Measurements from ENCODE around the gene MAU2. TPM values are rescaled to one million over a fixed set of nuclear protein-coding genes. Genes with fewer than 3 reads are reported as not detected.

The MAU2 gene
- total RNA-seq, 2 experiments from 2014 or later, result 38.6 to 40.9 TPM

DNA sequence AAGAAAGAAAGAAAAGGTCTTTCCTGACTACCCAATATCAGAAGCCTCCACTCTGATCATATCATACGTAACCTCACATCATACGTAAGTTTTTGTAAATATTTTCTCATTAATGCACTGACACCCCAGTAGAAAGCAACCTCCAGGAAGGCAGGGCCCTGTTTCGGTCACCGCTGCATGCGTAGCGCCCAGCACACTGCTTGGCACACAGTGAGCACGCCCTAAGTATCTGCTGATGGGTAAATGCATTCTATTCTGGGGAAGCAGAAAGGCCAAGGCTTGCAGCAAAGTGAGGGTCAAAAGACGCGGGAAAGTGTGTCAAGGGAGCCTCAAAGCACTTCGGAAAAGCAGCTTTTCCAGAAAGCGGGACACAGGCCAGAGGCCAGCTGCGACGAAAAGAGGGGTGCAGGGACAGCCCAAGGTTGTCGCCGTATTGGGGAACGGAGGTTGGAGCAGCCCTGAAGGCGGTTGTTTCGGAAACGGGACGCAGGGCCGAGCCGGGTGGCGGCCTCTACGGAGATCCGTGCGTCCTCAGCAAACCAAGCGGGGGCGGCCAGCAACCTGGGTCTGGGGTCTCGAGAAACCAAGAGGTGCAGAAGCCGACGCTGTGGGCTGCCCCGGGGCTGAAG lies 783 bp upstream of the MAU2 start:
- ChIA-PET CTCF (no interaction called here), POLR2A (no interaction called here)
- H3K27ac Mint-ChIP-seq, result peak overlapping the region; percentile 96

DNA sequence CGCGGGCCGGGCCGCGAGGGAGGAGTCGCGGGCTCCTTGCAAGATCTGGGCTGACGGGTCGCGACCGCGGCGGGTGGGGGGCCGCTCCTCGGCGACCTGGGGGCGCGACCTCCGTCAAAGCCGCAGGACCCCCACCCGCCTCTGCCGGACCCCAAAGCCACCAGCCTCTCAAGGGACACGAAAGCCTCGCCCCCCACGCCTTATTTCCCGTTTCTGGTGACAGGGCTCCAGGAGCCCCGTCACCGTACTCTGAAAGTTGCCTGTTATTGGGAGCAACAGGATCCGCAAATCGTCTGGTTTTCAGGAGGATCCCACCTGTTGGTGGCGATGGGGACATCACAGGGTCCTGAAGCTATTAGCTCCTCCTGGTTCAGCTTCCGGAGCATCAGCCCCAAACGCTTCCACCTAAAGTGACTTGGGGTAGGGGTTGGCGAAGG lies 530 bp downstream of the MAU2 start:
- H3K36me3 Mint-ChIP-seq, result peaks cover 21% of the 10 kb centered on the region
- H3K4me1 Mint-ChIP-seq (ENCODE audit: low read depth), result peaks cover 41% of the 10 kb centered on the region

More for the DNA sequence above, 783 bp upstream of the MAU2 start:
- peaks cover 34% of the 10 kb centered on the region for H3K4me1 Mint-ChIP-seq (ENCODE audit: low read depth)
- peak overlapping the region; percentile 94 for H3K4me3 Mint-ChIP-seq
- intact Hi-C loops (cut with micrococcal nuclease), result loop anchor here (1.0 to 5.0 kb wide), 5 partner anchors 65 to 181 kb away; partner anchors contain the start of genes BORCS8, GATAD2A, RFXANK and TMEM161A
- no peak for DNase-seq
- no peaks in the 10 kb centered on the region for H3K9me3 Mint-ChIP-seq
- no peaks in the 10 kb centered on the region for H3K27me3 Mint-ChIP-seq
- peaks cover 19% of the 10 kb centered on the region for H3K36me3 Mint-ChIP-seq

DNA sequence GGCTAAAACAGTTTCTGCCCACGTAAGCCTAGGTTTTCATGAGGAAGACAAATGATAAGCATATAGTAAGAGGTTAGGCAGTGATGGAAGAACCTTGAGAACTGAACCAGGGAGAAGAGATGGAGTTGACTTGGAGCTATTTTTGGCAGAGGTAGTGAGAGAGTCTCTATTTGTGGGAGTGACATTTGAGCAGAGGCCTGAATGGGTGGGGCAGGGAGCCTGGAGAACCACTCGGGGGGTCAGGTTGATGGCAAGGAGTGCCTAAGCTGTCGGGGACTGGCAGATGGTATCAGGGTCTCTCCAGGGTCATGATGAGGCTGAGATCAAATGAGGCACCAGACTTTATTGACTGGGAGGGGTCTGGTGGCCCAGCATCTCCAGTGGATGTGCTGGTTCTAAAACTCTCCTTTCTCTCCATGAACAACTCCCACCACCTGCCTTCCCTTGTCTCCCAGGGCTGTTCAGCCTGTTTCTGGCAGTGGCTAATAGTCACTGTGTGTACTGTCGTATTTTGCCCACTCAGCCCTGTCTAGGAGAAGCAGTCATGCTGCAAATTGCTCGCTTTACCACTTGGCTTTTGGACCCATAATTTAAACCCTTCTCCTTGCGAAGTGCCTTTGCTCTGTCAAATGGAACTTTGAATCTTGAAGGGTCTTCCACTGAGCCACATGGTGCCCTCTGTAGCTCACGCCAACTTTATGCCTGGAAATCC lies 3.6 kb downstream of the MAU2 start:
- Mint-ChIP-seq H3K27me3 (no peaks in the 10 kb centered on the region), H3K4me3 (no peak overlapping the region), H3K9me3 (no peaks in the 10 kb centered on the region), H3K4me1 (ENCODE audit: low read depth) (peaks cover 45% of the 10 kb centered on the region), H3K27ac (peak overlapping the region; percentile 0), H3K36me3 (peaks cover 21% of the 10 kb centered on the region)
- intact Hi-C loops (cut with micrococcal nuclease), result loop anchor here (5.0 kb wide), 1 partner anchor 83 kb away; the partner anchor contains the start of gene GATAD2A
- DNase-seq, result no peak
- ChIA-PET CTCF (interaction anchor here (0.7 to 1.7 kb wide), 3 partner anchors 18 to 166 kb away, joined by 3 to 6 read pairs (median 5); no protein-coding TSS in a partner anchor), POLR2A (no interaction called here)

More for the DNA sequence above, 530 bp downstream of the MAU2 start:
- H3K9me3 Mint-ChIP-seq, result no peaks in the 10 kb centered on the region
- ChIA-PET POLR2A (interaction anchor here (0.8 to 0.9 kb wide), 2 partner anchors 9 to 65 kb away, joined by 3 to 4 read pairs; no protein-coding TSS in a partner anchor), CTCF (interaction anchor here (1.5 kb wide), 1 partner anchor 169 kb away, joined by 6 read pairs; no protein-coding TSS in a partner anchor)
- H3K27ac Mint-ChIP-seq, result peak overlapping the region; percentile 96
- intact Hi-C loops (cut with micrococcal nuclease), result loop anchor here (2.0 to 5.0 kb wide), 3 partner anchors 86 to 182 kb away; partner anchors contain the start of genes GATAD2A and TMEM161A
- DNase-seq, result peak; percentile 39
- H3K4me3 Mint-ChIP-seq, result peak overlapping the region; percentile 94
- H3K27me3 Mint-ChIP-seq, result no peaks in the 10 kb centered on the region

DNA sequence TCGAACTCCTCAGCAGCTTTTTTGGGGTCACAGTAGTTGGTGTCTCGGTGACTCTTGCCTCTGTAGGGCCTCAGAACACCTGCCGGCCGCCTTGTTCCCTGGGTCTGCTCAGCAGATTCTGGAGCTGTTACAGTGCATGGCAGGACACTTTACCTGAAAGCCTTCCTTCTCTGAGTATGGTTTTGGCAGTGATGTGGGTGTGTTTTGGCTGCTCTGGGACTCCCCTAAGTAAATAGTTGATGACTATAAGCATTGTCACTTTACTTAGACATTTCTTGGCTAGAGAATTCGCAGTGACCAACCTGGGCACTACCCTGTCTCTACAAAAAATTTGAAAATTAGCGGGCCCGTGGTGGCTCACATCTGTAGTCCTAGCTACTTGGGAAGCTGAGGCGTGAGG lies 7.0 kb downstream of the MAU2 start:
- peaks cover 24% of the 10 kb centered on the region for H3K36me3 Mint-ChIP-seq
- CTCF ChIA-PET, result no interaction called here
- POLR2A ChIA-PET, result no interaction called here

DNA sequence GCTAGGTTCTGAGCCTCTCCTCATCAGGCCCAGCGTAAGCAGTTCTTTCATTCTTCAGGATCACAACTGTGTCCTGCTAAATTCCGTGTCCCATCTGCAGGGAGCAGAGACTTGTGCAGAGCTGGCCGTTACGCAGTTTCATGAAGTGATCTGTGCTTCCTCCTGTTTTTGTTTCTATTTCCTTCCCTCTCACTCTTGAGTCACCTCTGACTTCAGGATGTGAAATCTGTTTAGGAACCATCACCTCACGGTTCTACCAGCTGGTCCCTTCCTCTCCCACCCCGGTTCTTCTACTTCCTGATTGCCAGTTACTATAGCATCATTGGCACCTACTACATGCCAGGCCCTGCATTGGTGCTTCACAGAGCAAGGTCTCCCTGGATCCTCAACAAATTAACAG lies 8.5 kb downstream of the MAU2 start:
- CTCF ChIA-PET, result no interaction called here
- POLR2A ChIA-PET, result no interaction called here
- Mint-ChIP-seq H3K4me3 (no peak overlapping the region), H3K36me3 (peaks cover 19% of the 10 kb centered on the region), H3K9me3 (no peaks in the 10 kb centered on the region), H3K27me3 (no peaks in the 10 kb centered on the region), H3K27ac (peak overlapping the region; percentile 62), H3K4me1 (ENCODE audit: low read depth) (peaks cover 26% of the 10 kb centered on the region)
- peak; percentile 11 for DNase-seq
- intact Hi-C loops (cut with micrococcal nuclease), result no loop called here

More for the DNA sequence above, 7.0 kb downstream of the MAU2 start:
- intact Hi-C loops (cut with micrococcal nuclease), result no loop called here
- no peaks in the 10 kb centered on the region for H3K27me3 Mint-ChIP-seq
- DNase-seq, result no peak
- H3K4me3 Mint-ChIP-seq, result no peak overlapping the region
- H3K27ac Mint-ChIP-seq, result no peak overlapping the region
- H3K4me1 Mint-ChIP-seq (ENCODE audit: low read depth), result peaks cover 33% of the 10 kb centered on the region
- H3K9me3 Mint-ChIP-seq, result no peaks in the 10 kb centered on the region

DNA sequence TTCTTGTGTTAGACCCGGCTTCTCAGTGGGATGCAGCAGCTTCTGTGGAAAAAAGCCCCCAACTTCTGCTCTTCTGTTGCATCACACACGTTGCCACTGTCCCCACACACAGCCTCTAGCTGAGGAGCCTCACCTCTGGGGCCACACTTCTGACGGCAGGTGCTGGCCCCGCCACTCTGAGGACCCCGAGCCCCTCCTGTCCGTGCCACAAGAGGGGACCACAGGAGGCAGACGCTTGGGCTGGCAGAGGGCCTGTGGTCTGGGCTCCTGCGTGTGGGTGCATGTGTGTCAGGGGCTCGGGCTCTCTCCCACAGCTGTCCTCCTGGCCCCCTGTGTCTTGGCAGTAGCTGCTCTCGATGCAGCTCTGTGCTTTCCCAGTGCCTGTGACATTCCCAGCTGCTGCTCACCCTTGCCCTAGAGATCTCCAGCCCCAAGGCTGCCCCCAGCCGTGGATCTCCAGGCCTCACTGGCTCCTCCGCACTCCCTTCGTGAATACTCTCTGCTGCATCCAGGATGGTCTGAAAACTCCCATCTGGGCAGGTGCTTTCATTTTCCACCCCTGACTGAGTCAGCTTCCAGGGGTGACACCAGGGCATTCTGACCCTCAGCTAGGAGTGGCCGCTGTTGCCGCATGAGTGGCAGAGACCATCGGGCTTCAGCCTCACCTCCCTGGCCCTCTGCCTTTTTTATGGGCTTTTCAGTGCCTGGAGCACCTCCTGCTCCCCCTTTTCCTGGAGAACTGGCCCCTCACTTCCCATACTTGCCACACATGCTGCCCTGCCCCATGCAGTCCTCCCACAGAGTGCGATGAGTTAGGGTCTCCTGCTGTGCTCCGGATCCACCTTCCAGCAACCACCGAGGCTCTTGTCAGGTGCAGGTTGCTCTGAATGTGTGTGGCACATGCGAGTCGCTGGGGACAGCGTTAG lies 13.7 kb downstream of the MAU2 start:
- no peak overlapping the region for H3K27ac Mint-ChIP-seq
- peaks cover 19% of the 10 kb centered on the region for H3K36me3 Mint-ChIP-seq
- CTCF ChIA-PET, result no interaction called here
- H3K9me3 Mint-ChIP-seq, result no peaks in the 10 kb centered on the region
- H3K27me3 Mint-ChIP-seq, result no peaks in the 10 kb centered on the region
- POLR2A ChIA-PET, result no interaction called here
- peaks cover under 1% of the 10 kb centered on the region for H3K4me1 Mint-ChIP-seq (ENCODE audit: low read depth)
- H3K4me3 Mint-ChIP-seq, result no peak overlapping the region
- DNase-seq, result no peak
- intact Hi-C loops (cut with micrococcal nuclease), result no loop called here

DNA sequence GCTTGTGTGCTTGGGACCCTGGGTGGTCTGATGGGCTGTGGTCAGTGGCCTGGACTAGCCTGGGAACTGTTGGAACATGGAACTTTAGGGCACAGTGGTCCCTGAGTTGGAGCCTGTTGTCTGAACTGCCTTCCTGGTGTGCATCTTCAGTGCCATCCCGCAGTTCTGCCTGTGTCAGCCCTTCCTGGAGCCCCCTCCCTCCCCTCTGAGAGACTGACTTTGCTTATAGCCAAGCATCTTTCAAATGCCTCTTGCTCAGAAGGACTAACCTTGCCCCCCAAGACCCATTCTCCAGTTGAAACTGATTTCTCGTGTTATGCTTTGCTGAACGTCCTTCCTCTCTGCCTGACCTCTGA lies 14.3 kb downstream of the MAU2 start:
- H3K4me1 Mint-ChIP-seq (ENCODE audit: low read depth), result no peaks in the 10 kb centered on the region
- no peak overlapping the region for H3K4me3 Mint-ChIP-seq
- no peaks in the 10 kb centered on the region for H3K9me3 Mint-ChIP-seq
- H3K27me3 Mint-ChIP-seq, result no peaks in the 10 kb centered on the region
- no peak overlapping the region for H3K27ac Mint-ChIP-seq
- H3K36me3 Mint-ChIP-seq, result peaks cover 19% of the 10 kb centered on the region
- ChIA-PET CTCF (no interaction called here), POLR2A (no interaction called here)
- DNase-seq, result no peak
- intact Hi-C loops (cut with micrococcal nuclease), result no loop called here

DNA sequence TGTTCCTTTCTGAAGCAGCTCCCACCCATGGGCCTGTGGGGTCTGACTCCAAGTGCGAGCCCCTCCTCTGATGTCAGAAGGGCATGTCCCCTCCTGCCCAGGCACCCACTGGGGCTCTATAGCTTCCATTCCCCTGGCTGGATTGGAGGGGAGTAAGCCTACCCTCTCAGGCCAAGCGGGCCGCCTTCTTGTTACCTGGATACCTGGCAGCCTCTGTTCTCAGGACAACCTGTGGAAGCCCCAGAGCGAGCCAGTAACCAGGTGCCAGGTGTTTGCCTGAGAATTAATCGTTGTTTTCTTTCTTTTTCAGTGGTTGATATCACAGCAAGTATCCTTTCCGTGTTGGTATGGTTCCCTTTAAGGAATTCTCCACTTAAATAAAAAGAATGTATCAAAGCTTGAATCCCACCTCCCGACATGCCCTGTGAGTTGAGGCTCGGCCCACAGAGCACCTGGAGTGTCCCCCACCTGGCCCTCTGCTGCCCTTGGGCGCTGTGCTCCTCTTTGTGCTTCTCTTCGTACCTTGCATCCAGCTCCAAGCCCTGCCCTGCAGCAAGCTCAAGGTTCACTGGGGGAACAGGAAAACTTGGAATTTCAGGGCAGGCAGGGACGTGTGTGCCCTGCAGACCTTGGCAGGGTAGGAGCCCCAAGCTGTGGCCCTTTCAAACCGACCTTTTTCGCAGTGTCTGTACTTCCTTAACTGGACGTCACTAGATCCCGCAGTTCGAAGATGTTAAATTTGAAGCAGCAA lies 15.0 kb downstream of the MAU2 start:
- Mint-ChIP-seq H3K9me3 (no peaks in the 10 kb centered on the region), H3K27me3 (no peaks in the 10 kb centered on the region), H3K4me3 (no peak overlapping the region), H3K27ac (no peak overlapping the region), H3K4me1 (ENCODE audit: low read depth) (no peaks in the 10 kb centered on the region), H3K36me3 (peaks cover 17% of the 10 kb centered on the region)
- CTCF ChIA-PET, result no interaction called here
- POLR2A ChIA-PET, result no interaction called here
- DNase-seq, result no peak
- intact Hi-C loops (cut with micrococcal nuclease), result no loop called here

DNA sequence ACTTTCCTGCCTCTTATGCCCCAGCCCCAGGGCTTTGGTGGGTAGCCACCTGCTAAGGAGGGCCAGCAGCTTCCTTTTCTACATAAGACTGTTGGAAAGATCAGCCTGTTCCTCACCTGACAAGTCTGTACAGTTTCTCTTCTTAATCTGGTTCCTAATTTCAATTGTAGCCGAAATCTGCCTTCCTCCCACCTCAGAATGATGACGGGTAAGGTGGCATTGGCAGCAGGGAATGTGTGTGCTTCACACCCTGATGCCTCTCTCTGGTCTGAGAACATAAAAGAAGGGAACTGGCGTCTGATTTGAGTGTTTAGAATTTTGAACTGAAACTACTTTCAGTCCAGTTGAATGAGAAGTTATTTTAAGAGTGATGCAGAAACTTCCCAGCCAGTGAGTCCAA lies 16.0 kb downstream of the MAU2 start:
- Mint-ChIP-seq H3K4me3 (no peak overlapping the region), H3K27me3 (no peaks in the 10 kb centered on the region), H3K4me1 (ENCODE audit: low read depth) (no peaks in the 10 kb centered on the region), H3K27ac (no peak overlapping the region), H3K9me3 (no peaks in the 10 kb centered on the region), H3K36me3 (peaks cover 18% of the 10 kb centered on the region)
- ChIA-PET POLR2A (no interaction called here), CTCF (no interaction called here)
- DNase-seq, result no peak
- intact Hi-C loops (cut with micrococcal nuclease), result no loop called here

DNA sequence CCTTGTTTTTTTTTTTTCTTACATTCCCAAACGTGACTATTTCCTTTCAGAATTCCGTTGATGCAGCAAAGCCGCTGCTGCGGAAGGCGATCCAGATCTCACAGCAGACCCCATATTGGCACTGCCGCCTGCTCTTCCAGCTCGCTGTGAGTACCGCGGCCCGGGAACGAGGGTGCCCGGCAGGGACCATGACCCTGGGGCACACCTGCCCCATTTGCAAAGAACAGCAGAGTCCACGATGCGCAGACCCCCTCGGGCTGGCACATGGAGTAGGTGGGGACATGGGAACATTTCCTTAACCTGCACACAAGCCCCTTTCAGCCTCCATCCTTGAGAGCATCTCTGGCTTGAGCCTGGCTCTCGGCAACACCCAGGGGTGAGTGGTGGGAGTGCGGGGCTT lies 16.5 kb downstream of the MAU2 start:
- POLR2A ChIA-PET, result no interaction called here
- no peaks in the 10 kb centered on the region for H3K4me1 Mint-ChIP-seq (ENCODE audit: low read depth)
- H3K9me3 Mint-ChIP-seq, result no peaks in the 10 kb centered on the region
- intact Hi-C loops (cut with micrococcal nuclease), result no loop called here
- no peak overlapping the region for H3K27ac Mint-ChIP-seq
- H3K27me3 Mint-ChIP-seq, result no peaks in the 10 kb centered on the region
- CTCF ChIA-PET, result no interaction called here
- H3K4me3 Mint-ChIP-seq, result no peak overlapping the region
- H3K36me3 Mint-ChIP-seq, result peaks cover 17% of the 10 kb centered on the region
- no peak for DNase-seq

DNA sequence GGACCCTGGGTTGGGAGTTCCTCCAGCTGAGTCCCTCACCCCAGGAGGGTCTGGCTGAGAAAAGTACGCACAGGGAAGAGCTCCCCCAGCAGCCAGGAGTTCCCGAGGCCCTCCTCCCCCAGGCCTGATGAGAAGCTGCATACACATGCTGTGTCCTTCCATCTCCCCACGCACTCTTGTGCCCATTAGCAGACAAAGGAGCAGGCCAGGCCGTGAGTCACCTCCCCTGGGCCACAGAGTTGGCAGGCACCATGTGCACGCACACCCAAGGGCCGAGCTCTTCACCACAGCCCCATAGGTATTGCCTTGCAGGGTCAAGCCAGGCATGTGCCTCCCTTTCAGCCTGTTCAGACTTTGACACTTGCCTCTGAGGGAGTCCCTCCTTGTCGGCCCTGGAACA lies 17.5 kb downstream of the MAU2 start:
- H3K4me3 Mint-ChIP-seq, result no peak overlapping the region
- no peaks in the 10 kb centered on the region for H3K9me3 Mint-ChIP-seq
- POLR2A ChIA-PET, result no interaction called here
- intact Hi-C loops (cut with micrococcal nuclease), result no loop called here
- CTCF ChIA-PET, result no interaction called here
- H3K4me1 Mint-ChIP-seq (ENCODE audit: low read depth), result no peaks in the 10 kb centered on the region
- no peaks in the 10 kb centered on the region for H3K27me3 Mint-ChIP-seq
- DNase-seq, result no peak
- no peak overlapping the region for H3K27ac Mint-ChIP-seq
- peaks cover 21% of the 10 kb centered on the region for H3K36me3 Mint-ChIP-seq

Measured in activated CD4-positive, alpha-beta memory T cell treated with anti-CD3 and anti-CD28 coated beads for 36 hours (primary cell).